Measurements from ENCODE around the gene NOP56. TPM values are rescaled to one million over a fixed set of nuclear protein-coding genes. Genes with fewer than 3 reads are reported as not detected.

NOP56 gene
- total RNA-seq, 1 donor from 2014 or later = 288 TPM

- Histone ChIP-seq H4K20me1 (ENCODE audit: low read depth) (no peaks in the 10 kb centered on the region), H3K36me3 (no peaks in the 10 kb centered on the region), H2AFZ (replicated peaks) (no peak overlapping the region), H3K27ac (no peak overlapping the region), H3F3A (ENCODE audit: low read depth) (peaks cover 4% of the 10 kb centered on the region), H3K4me1 (peaks cover 9% of the 10 kb centered on the region), H3K79me2 (ENCODE audit: low read depth) (no peaks in the 10 kb centered on the region), H3K9ac (no peak overlapping the region), H3K27me3 (peaks cover 99% of the 10 kb centered on the region), H3K9me3 (ENCODE audit: low read depth) (no peaks in the 10 kb centered on the region), H3K4me3 (no peak overlapping the region), H3K4me2 (no peak overlapping the region)
- TF ChIP-seq CTCF (IDR thresholded peaks at IDR 0.05) (no peak), EZH2phosphoT487 (IDR thresholded peaks at IDR 0.05) (no peak), EZH2 (IDR thresholded peaks at IDR 0.05) (no peak)
- H3K27ac Mint-ChIP-seq = no peak overlapping the region
- no peaks in the 10 kb centered on the region for H3K36me3 Mint-ChIP-seq
- H3K4me1 Mint-ChIP-seq = peaks cover 13% of the 10 kb centered on the region
- peaks cover 8% of the 10 kb centered on the region for H3K27me3 Mint-ChIP-seq (ENCODE audit: insufficient read depth, low read depth)
- H3K9me3 Mint-ChIP-seq = no peaks in the 10 kb centered on the region
- H3K4me3 Mint-ChIP-seq = no peak overlapping the region
- DNase-seq (ENCODE audit: low spot score) = no peak
Observed at GRCh38 chr20:2701671-2702081, 49.2 kb downstream of the NOP56 start.

- no peak overlapping the region for H3K4me3 ChIP-seq
- Mint-ChIP-seq H3K36me3 (no peaks in the 10 kb centered on the region), H3K9me3 (no peaks in the 10 kb centered on the region), H3K27me3 (ENCODE audit: insufficient read depth, low read depth) (peaks cover 3% of the 10 kb centered on the region), H3K4me3 (no peak overlapping the region), H3K4me1 (peaks cover 16% of the 10 kb centered on the region), H3K27ac (no peak overlapping the region)
- no peak overlapping the region for H2AFZ ChIP-seq (replicated peaks)
- no peaks in the 10 kb centered on the region for H3K79me2 ChIP-seq (ENCODE audit: low read depth)
- no peak overlapping the region for H3K4me2 ChIP-seq
- no peaks in the 10 kb centered on the region for H4K20me1 ChIP-seq (ENCODE audit: low read depth)
- TF ChIP-seq CTCF (IDR thresholded peaks at IDR 0.05) = no peak
- no peak for TF ChIP-seq EZH2phosphoT487 (IDR thresholded peaks at IDR 0.05)
- TF ChIP-seq EZH2 (IDR thresholded peaks at IDR 0.05) = no peak
- H3F3A ChIP-seq (ENCODE audit: low read depth) = peaks cover 25% of the 10 kb centered on the region
- no peak for DNase-seq (ENCODE audit: low spot score)
- no peak overlapping the region for H3K9ac ChIP-seq
- peaks cover 31% of the 10 kb centered on the region for H3K4me1 ChIP-seq
- H3K27ac ChIP-seq = no peak overlapping the region
- H3K27me3 ChIP-seq = peaks cover 85% of the 10 kb centered on the region
- H3K36me3 ChIP-seq = no peaks in the 10 kb centered on the region
- no peaks in the 10 kb centered on the region for H3K9me3 ChIP-seq (ENCODE audit: low read depth)
Observed at GRCh38 chr20:2703716-2704475, 51.5 kb downstream of the NOP56 start.

- DNase-seq (ENCODE audit: low spot score) = no peak
- no peak overlapping the region for H3K27ac Mint-ChIP-seq
- H4K20me1 ChIP-seq (ENCODE audit: low read depth) = no peaks in the 10 kb centered on the region
- no peak overlapping the region for H3K9ac ChIP-seq
- peaks cover 24% of the 10 kb centered on the region for H3F3A ChIP-seq (ENCODE audit: low read depth)
- H3K9me3 ChIP-seq (ENCODE audit: low read depth) = no peaks in the 10 kb centered on the region
- H3K4me1 Mint-ChIP-seq = peaks cover 13% of the 10 kb centered on the region
- TF ChIP-seq EZH2phosphoT487 (IDR thresholded peaks at IDR 0.05) (no peak), CTCF (IDR thresholded peaks at IDR 0.05) (no peak), EZH2 (IDR thresholded peaks at IDR 0.05) (no peak)
- H3K27me3 Mint-ChIP-seq (ENCODE audit: insufficient read depth, low read depth) = peaks cover 3% of the 10 kb centered on the region
- no peak overlapping the region for H3K4me2 ChIP-seq
- no peak overlapping the region for H3K27ac ChIP-seq
- no peaks in the 10 kb centered on the region for H3K9me3 Mint-ChIP-seq
- H3K4me3 Mint-ChIP-seq = no peak overlapping the region
- no peak overlapping the region for H2AFZ ChIP-seq (replicated peaks)
- H3K79me2 ChIP-seq (ENCODE audit: low read depth) = no peaks in the 10 kb centered on the region
- H3K4me3 ChIP-seq = no peak overlapping the region
- H3K36me3 Mint-ChIP-seq = no peaks in the 10 kb centered on the region
- H3K27me3 ChIP-seq = peaks cover 69% of the 10 kb centered on the region
- peaks cover 40% of the 10 kb centered on the region for H3K4me1 ChIP-seq
- no peaks in the 10 kb centered on the region for H3K36me3 ChIP-seq
Observed at GRCh38 chr20:2705931-2706645, 53.7 kb downstream of the NOP56 start.
